Transverse colon (tissue), 4 donors: ENCODE measurements around the gene SLC7A10. TPM values are rescaled to one million over a fixed set of nuclear protein-coding genes. Genes with fewer than 3 reads are reported as not detected.

ENCODE experiments used
- DNase-seq: peaks from one replicate; pipeline ENCODE4 v3.0.0-alpha.2; 2019
- H3K27ac ChIP-seq, 4 donors: fragments of 200-600 bp; sonication (generic); 2 replicates each; pipeline ENCODE4 v1.5.1; 2016 to 2018; ENCODE audit warnings: inconsistent platforms in 4 of 4
- H3K27me3 ChIP-seq: fragments of 200-600 bp; sonication (generic); 2 replicates; pipeline ENCODE4 v1.5.1; 2017; ENCODE audit warnings: inconsistent platforms
- H3K36me3 ChIP-seq, 4 donors: fragments of 200-600 bp; sonication (generic); 2 replicates each; pipeline ENCODE4 v1.5.1; 2017 to 2019; ENCODE audit warnings: inconsistent platforms in 4 of 4
- H3K4me1 ChIP-seq, 4 donors: fragments of 200-600 bp; sonication (generic); 2 replicates each; pipeline ENCODE4 v1.5.1; 2017 to 2020; ENCODE audit warnings: inconsistent platforms in 4 of 4
- H3K4me3 ChIP-seq, 4 donors: fragments of 200-600 bp; sonication (generic); 1 replicate in 1 of 4; 2 replicates in 3 of 4; pipeline versions ENCODE4 v1.5.1 to v1.6.1; 2017 to 2019; ENCODE audit warnings: inconsistent platforms in 4 of 4
- H3K9me3 ChIP-seq, 2 donors: fragments of 200-600 bp; sonication (generic); 2 replicates each; pipeline ENCODE4 v1.5.1; 2017 to 2019; ENCODE audit warnings: inconsistent platforms in 2 of 2
- EP300 ChIP-seq: sonication (generic); formaldehyde crosslinking; IDR thresholded peaks from one replicate; pipeline ENCODE4 v1.6.1; 2017; ENCODE audit warnings: antibody characterized with exemption, low read depth
- POLR2A ChIP-seq: fragments of 450-650 bp; IDR thresholded peaks from one replicate; pipeline ENCODE4 v1.6.1; 2016; ENCODE audit warnings: antibody characterized with exemption, mild to moderate bottlenecking, moderate library complexity
- POLR2AphosphoS5 ChIP-seq, 3 donors: sonication (generic); formaldehyde crosslinking; IDR thresholded peaks; one replicate each; pipeline ENCODE4 v1.6.1; 2016; ENCODE audit warnings: antibody characterized with exemption in 3 of 3
- WGBS, 2 donors: methylation state at CpG; one replicate each; pipeline ENCODE4 v1.1.5; 2018; ENCODE audit warnings: low coverage in 1 of 2; 5-methylcytosine and 5-hydroxymethylcytosine counted together
- in situ Hi-C, 4 donors: fragments of 200-750 bp; cut with MboI; loops; one replicate each; pipeline versions ENCODE4 v1.15.0 to v1.15.1; 2017; ENCODE audit warnings: low sequenced_read_pairs in 3 of 4, low pct_ligation_motif_present in 1 of 4, low pct_unique_long_range_greater_than_20kb in 1 of 4
- intact Hi-C: fragments of 100-400 bp; cut with DNase I; formaldehyde crosslinking; loops from one replicate; pipeline ENCODE4 v1.15.1; 2023; ENCODE audit warnings: low total_unique reads
- total RNA-seq, 4 donors: library from RNA; depleted of rRNA; stranded (reverse); fragments of >200 nt; gene quantifications; one replicate each; pipeline ENCODE4 v1.1.0, GENCODE V29; 2016
- TF ChIP-seq, protein P1 (sequence below), 5 experiments: fragments of 200-600 bp in 3 of 5; fragments of 450-650 bp in 2 of 5; sonication (generic) in 3 of 5; IDR thresholded peaks; 1 replicate in 2 of 5; 2 replicates in 3 of 5; pipeline ENCODE4 v1.5.1; 2016 to 2017; ENCODE audit warnings: antibody characterized with exemption in 5 of 5, inconsistent platforms in 3 of 5, mild to moderate bottlenecking in 2 of 5, moderate library complexity in 1 of 5

Gene SLC7A10
- total RNA-seq, 4 donors from 2014 or later, result 0.48 TPM; not detected in 3

DNA sequence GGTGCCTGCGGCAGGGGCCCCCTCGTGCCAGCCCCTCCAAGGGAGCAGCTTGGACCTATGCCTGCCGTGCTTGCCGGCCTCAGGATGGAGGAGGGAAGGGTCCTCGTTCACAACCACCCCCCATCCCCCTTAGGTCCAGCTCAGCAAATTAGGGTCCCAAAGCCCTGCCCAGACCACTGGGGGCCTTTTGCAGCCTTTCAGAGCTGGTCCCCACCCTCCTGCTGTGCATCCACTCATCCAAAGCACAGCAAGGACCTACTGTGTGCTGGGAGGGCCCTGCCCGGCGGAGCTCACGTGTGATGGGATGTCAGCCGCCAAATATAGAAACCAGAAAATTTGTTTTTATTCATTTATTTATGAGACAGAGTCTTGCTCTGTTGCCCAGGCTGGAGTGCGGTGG lies 16.5 kb upstream of the SLC7A10 start:
- DNase-seq, result no peak
- Histone ChIP-seq H3K9me3 (peaks cover 3 to 9% of the 10 kb centered on the region in 2 donors), H3K4me3 (no peak overlapping the region), H3K27me3 (no peaks in the 10 kb centered on the region), H3K4me1 (peaks cover 2 to 11% (median 8%) of the 10 kb centered on the region in 4 donors), H3K36me3 (no peaks in the 10 kb centered on the region), H3K27ac (no peak overlapping the region)
- WGBS, 2 donors, result 62% methylated on average over 6 of the region's 10 CpGs; no CpG with 5 or more reads in 1 of the 2 donors
- no peak for TF ChIP-seq POLR2AphosphoS5 (IDR thresholded peaks at IDR 0.05)
- no peak for TF ChIP-seq POLR2A
- TF ChIP-seq EP300, result no peak
- TF ChIP-seq, protein P1, sequence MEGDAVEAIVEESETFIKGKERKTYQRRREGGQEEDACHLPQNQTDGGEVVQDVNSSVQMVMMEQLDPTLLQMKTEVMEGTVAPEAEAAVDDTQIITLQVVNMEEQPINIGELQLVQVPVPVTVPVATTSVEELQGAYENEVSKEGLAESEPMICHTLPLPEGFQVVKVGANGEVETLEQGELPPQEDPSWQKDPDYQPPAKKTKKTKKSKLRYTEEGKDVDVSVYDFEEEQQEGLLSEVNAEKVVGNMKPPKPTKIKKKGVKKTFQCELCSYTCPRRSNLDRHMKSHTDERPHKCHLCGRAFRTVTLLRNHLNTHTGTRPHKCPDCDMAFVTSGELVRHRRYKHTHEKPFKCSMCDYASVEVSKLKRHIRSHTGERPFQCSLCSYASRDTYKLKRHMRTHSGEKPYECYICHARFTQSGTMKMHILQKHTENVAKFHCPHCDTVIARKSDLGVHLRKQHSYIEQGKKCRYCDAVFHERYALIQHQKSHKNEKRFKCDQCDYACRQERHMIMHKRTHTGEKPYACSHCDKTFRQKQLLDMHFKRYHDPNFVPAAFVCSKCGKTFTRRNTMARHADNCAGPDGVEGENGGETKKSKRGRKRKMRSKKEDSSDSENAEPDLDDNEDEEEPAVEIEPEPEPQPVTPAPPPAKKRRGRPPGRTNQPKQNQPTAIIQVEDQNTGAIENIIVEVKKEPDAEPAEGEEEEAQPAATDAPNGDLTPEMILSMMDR (IDR thresholded peaks at IDR 0.05), result no peak
- intact Hi-C loops (loop anchor here (5.0 kb wide), 1 partner anchor 535 kb away; no protein-coding TSS in a partner anchor), in situ Hi-C loops (loop anchor here in 1 of 4 donors (25.0 kb wide), 1 partner anchor 520 kb away; no protein-coding TSS in a partner anchor)

DNA sequence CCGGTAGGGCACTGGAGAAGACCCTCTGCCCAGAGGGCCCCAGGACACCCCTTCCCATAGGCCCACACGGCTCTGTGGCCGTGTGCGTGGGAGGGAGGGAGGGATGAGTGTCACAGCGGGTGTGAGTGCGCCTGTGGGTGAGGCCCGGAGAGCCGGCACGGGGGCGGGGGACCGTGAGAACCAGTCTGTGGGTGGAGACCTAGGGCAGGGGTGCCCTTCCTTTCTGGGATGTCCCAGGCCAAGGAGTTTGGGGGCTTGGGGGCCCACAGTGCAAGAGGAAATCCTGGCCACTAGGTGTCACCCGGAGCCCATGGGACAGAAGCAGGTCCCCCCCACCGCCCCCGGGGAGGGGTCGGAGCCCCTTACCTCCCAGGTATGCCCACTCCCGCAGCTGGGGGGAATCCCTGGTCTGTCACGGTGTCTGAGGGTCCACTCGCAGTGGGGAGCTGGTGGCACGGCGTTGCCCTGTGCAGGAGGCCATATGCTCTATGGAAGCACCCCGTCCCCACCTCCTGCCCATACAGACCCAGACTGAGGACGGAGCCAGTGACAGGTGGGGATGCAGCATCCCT lies 16.0 kb upstream of the SLC7A10 start:
- Histone ChIP-seq H3K27me3 (no peaks in the 10 kb centered on the region), H3K4me1 (peaks cover 2 to 11% (median 8%) of the 10 kb centered on the region in 4 donors), H3K27ac (no peak overlapping the region), H3K9me3 (peaks cover 3 to 9% of the 10 kb centered on the region in 2 donors), H3K36me3 (no peaks in the 10 kb centered on the region), H3K4me3 (no peak overlapping the region)
- intact Hi-C loops, result loop anchor here (5.0 kb wide), 1 partner anchor 536 kb away; no protein-coding TSS in a partner anchor
- in situ Hi-C loops, result loop anchor here in 1 of 4 donors (25.0 kb wide), 1 partner anchor 521 kb away; no protein-coding TSS in a partner anchor
- no peak for TF ChIP-seq POLR2AphosphoS5 (IDR thresholded peaks at IDR 0.05)
- TF ChIP-seq, protein P1 (IDR thresholded peaks at IDR 0.05), result peak; percentile 69 to 85 (median 71)
- DNase-seq, result peak; percentile 33
- 6% methylated on average over 21 of the region's 22 CpGs; no CpG with 5 or more reads in 1 of the 2 donors for WGBS, 2 donors

DNA sequence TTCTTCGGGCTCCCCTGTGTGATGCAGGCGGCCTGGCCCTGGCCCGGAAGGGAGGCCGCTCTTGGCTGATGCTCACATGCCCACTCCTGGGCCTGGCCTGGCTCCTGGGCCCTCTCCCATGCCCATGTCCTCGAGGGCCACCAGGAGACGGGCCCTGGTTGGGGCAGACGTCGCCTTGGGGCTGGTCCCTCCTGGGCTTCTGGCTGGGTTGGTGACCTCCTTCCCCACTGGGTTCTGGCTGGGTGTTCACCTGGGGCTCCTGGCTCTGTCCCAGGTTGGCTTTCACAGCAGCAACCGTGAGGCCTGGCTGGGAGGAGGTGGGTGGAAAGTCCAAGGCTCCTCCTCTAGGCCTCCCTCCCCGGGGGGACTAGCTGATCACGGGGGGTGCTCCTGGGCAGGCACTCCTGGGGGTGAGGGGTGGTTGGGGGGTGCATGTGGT lies 15.5 kb upstream of the SLC7A10 start:
- intact Hi-C loops, result loop anchor here (5.0 kb wide), 1 partner anchor 536 kb away; no protein-coding TSS in a partner anchor
- Histone ChIP-seq H3K36me3 (no peaks in the 10 kb centered on the region), H3K4me1 (peaks cover 2 to 11% (median 8%) of the 10 kb centered on the region in 4 donors), H3K27ac (no peak overlapping the region), H3K4me3 (no peak overlapping the region), H3K27me3 (no peaks in the 10 kb centered on the region), H3K9me3 (peaks cover 3 to 9% of the 10 kb centered on the region in 2 donors)
- 75% methylated on average over 6 of the region's 11 CpGs; no CpG with 5 or more reads in 1 of the 2 donors for WGBS, 2 donors
- TF ChIP-seq POLR2A (no peak), POLR2AphosphoS5 (IDR thresholded peaks at IDR 0.05) (no peak), EP300 (no peak)
- TF ChIP-seq, protein P1 (IDR thresholded peaks at IDR 0.05), result no peak
- no peak for DNase-seq
- in situ Hi-C loops, result loop anchor here in 1 of 4 donors (25.0 kb wide), 1 partner anchor 521 kb away; no protein-coding TSS in a partner anchor

DNA sequence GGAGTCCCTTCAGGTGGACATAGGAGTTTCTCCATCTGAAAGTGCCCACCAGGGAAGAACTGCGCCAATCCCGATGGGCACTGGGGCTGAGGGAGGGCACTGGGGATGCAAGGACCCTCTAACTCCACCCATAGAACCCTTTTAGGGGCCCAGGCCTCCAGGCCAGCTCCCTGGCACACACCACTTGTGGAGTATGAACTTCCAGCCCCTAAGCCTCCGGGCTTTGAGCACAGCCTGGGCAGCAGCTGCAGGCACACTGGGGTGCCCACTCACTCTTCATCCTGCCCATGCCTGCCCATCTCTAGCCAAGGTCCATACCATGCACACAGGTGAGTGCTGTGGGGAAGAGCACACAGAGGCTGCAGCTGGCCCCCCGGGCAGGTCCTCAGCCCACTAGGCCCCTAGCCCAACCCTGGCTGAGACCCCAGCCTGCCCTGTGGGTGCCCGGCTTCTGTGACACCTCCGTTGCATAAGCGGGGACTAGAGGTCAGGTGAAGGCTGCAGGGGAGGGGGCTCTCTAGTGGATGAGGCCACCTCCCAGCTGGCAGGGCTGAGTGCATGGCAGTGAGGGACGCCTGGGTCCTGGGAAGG lies 14.6 kb upstream of the SLC7A10 start:
- no peak overlapping the region for H3K4me3 ChIP-seq
- TF ChIP-seq, protein P1 (IDR thresholded peaks at IDR 0.05), result no peak
- no peak for TF ChIP-seq POLR2A
- TF ChIP-seq POLR2AphosphoS5 (IDR thresholded peaks at IDR 0.05), result no peak
- no peak for TF ChIP-seq EP300
- H3K27me3 ChIP-seq, result no peaks in the 10 kb centered on the region
- H3K27ac ChIP-seq, result no peak overlapping the region
- DNase-seq, result no peak
- peaks cover 2 to 13% (median 9%) of the 10 kb centered on the region in 4 donors for H3K4me1 ChIP-seq
- H3K9me3 ChIP-seq, result peaks cover 0 to under 1% of the 10 kb centered on the region in 2 donors
- no peaks in the 10 kb centered on the region for H3K36me3 ChIP-seq
- intact Hi-C loops (loop anchor here (5.0 kb wide), 1 partner anchor 537 kb away; no protein-coding TSS in a partner anchor), in situ Hi-C loops (loop anchor here in 1 of 4 donors (25.0 kb wide), 1 partner anchor 522 kb away; no protein-coding TSS in a partner anchor)
- WGBS, 2 donors, result 88% methylated on average over 8 of the region's 8 CpGs; no CpG with 5 or more reads in 1 of the 2 donors
